Measurements from ENCODE around the gene PTPRK.

GRCh38 chr6:127992144-127992543 lies 528.3 kb downstream of the PTPRK start:
- TF ChIP-seq CTCF (conservative IDR thresholded peaks at IDR 0.05 in 1 of 2, IDR thresholded peaks at IDR 0.05 in 1 of 2; ENCODE audit: low read depth in 1 of 2, low read length in 2 of 2): no peak
- no peak for TF ChIP-seq EZH2 (IDR thresholded peaks at IDR 0.05; ENCODE audit: low read length, missing control alignments)

Data from fibroblast of lung (primary cell).